Measurements from ENCODE around the gene BBS4.
"Not testable (repeated sequence)": the region's sequence is repeated elsewhere in the genome, so short reads cannot be mapped to it uniquely, and the experiment has no call there.

- TF ChIP-seq, protein P1, sequence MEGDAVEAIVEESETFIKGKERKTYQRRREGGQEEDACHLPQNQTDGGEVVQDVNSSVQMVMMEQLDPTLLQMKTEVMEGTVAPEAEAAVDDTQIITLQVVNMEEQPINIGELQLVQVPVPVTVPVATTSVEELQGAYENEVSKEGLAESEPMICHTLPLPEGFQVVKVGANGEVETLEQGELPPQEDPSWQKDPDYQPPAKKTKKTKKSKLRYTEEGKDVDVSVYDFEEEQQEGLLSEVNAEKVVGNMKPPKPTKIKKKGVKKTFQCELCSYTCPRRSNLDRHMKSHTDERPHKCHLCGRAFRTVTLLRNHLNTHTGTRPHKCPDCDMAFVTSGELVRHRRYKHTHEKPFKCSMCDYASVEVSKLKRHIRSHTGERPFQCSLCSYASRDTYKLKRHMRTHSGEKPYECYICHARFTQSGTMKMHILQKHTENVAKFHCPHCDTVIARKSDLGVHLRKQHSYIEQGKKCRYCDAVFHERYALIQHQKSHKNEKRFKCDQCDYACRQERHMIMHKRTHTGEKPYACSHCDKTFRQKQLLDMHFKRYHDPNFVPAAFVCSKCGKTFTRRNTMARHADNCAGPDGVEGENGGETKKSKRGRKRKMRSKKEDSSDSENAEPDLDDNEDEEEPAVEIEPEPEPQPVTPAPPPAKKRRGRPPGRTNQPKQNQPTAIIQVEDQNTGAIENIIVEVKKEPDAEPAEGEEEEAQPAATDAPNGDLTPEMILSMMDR (IDR thresholded peaks at IDR 0.05; ENCODE audit: insufficient read depth, low read depth, low read length): not testable (repeated sequence)
- not testable (repeated sequence) for TF ChIP-seq EZH2 (IDR thresholded peaks at IDR 0.05; ENCODE audit: insufficient read depth, low read length)
Measured at GRCh38 chr15:72665706-72666105, 20.3 kb upstream of the BBS4 start.

Measured in astrocyte (in vitro differentiated cells and primary cell).